Mammary epithelial cell (primary cell): ENCODE data around the gene KCNQ5.

Experiments
- CTCF ChIP-seq, 2 donors: IDR thresholded peaks in 1 of 2; conservative IDR thresholded peaks in 1 of 2; 2 replicates each; pipeline ENCODE4 v1.5.1; 2011 to 2012; ENCODE audit warnings: inconsistent platforms in 2 of 2, low read length in 2 of 2, mild to moderate bottlenecking in 2 of 2, control low read depth in 1 of 2, low read depth in 1 of 2; ENCODE audit not compliant: insufficient read depth in 1 of 2; ENCODE audit errors: extremely low read depth in 1 of 2
- EZH2 ChIP-seq: IDR thresholded peaks from 2 replicates; pipeline ENCODE4 v1.6.1; 2012; ENCODE audit warnings: low read length, inconsistent platforms, borderline replicate concordance

- TF ChIP-seq CTCF (conservative IDR thresholded peaks at IDR 0.05 in 1 of 2, IDR thresholded peaks at IDR 0.05 in 1 of 2; ENCODE audit: extremely low read depth in 1 of 2, insufficient read depth in 1 of 2, low read depth in 1 of 2, low read length in 2 of 2), result no peak
- no peak for TF ChIP-seq EZH2
These were observed 620.1 kb downstream of the KCNQ5 start for GRCh38 chr6:73242001-73242400.
